Right atrium auricular region (tissue), 2 donors: Measurements from ENCODE around the gene CMKLR1. TPM values are rescaled to one million over a fixed set of nuclear protein-coding genes. Genes with fewer than 3 reads are reported as not detected.

Experiments
- DNase-seq: peaks from one replicate; pipeline ENCODE4 v3.0.0-alpha.2; 2019; ENCODE audit warnings: low spot score
- H3K27ac ChIP-seq, 2 donors: fragments of 200-600 bp; sonication (generic); 1 replicate in 1 of 2; 2 replicates in 1 of 2; pipeline ENCODE4 v1.5.1; 2016 to 2019
- H3K27me3 ChIP-seq, 2 donors: fragments of 200-600 bp; sonication (generic); one replicate each; pipeline versions ENCODE4 v1.5.1 to v1.6.0; 2017 to 2019
- H3K36me3 ChIP-seq: fragments of 200-600 bp; sonication (generic); one replicate; pipeline ENCODE4 v1.5.1; 2016
- H3K4me1 ChIP-seq, 2 donors: fragments of 200-600 bp; sonication (generic); one replicate each; pipeline versions ENCODE4 v1.5.1 to v1.6.0; 2017 to 2019
- H3K4me3 ChIP-seq, 2 donors: fragments of 200-600 bp; sonication (generic); 1 replicate in 1 of 2; 2 replicates in 1 of 2; pipeline ENCODE4 v1.5.1; 2017 to 2019; ENCODE audit warnings: mild to moderate bottlenecking in 1 of 2, moderate library complexity in 1 of 2
- H3K9me3 ChIP-seq, 2 donors: fragments of 200-600 bp; sonication (generic); one replicate each; pipeline ENCODE4 v1.5.1; 2019
- CTCF ChIP-seq, 2 donors: fragments of 200-600 bp; sonication (generic); IDR thresholded peaks; one replicate each; pipeline ENCODE4 v1.5.1; 2019; ENCODE audit warnings: antibody characterized with exemption in 2 of 2
- total RNA-seq, 2 donors: library from RNA; depleted of rRNA; stranded (reverse); fragments of >200 nt; gene quantifications; one replicate each; pipeline ENCODE4 v1.1.0, GENCODE V29; 2016

The CMKLR1 gene
- total RNA-seq, 2 donors from 2014 or later, result 6.2 to 11.0 TPM

- no peaks in the 10 kb centered on the region for H3K4me1 ChIP-seq
- DNase-seq, result no peak
- no peaks in the 10 kb centered on the region for H3K36me3 ChIP-seq
- no peak for TF ChIP-seq CTCF (IDR thresholded peaks at IDR 0.05)
- no peak overlapping the region for H3K4me3 ChIP-seq
- no peaks in the 10 kb centered on the region for H3K9me3 ChIP-seq
- H3K27me3 ChIP-seq, result no peaks in the 10 kb centered on the region
- H3K27ac ChIP-seq, result no peak overlapping the region
Observed at GRCh38 chr12:108253540-108253939, 85.6 kb downstream of the CMKLR1 start.

GRCh38 chr12:108252523-108252922 is 86.6 kb downstream of the CMKLR1 start:
- Histone ChIP-seq H3K36me3 (no peaks in the 10 kb centered on the region), H3K27ac (no peak overlapping the region), H3K4me3 (no peak overlapping the region), H3K4me1 (no peaks in the 10 kb centered on the region), H3K9me3 (no peaks in the 10 kb centered on the region), H3K27me3 (no peaks in the 10 kb centered on the region)
- no peak for DNase-seq
- no peak for TF ChIP-seq CTCF (IDR thresholded peaks at IDR 0.05)

- no peaks in the 10 kb centered on the region for H3K4me1 ChIP-seq
- H3K4me3 ChIP-seq, result no peak overlapping the region
- no peaks in the 10 kb centered on the region for H3K27me3 ChIP-seq
- H3K9me3 ChIP-seq, result no peaks in the 10 kb centered on the region
- no peak for TF ChIP-seq CTCF (IDR thresholded peaks at IDR 0.05)
- no peak overlapping the region for H3K27ac ChIP-seq
- H3K36me3 ChIP-seq, result no peaks in the 10 kb centered on the region
- no peak for DNase-seq
Observed at GRCh38 chr12:108248011-108248410, 91.1 kb downstream of the CMKLR1 start.

- no peak for DNase-seq
- Histone ChIP-seq H3K27ac (no peak overlapping the region), H3K36me3 (no peaks in the 10 kb centered on the region), H3K4me3 (no peak overlapping the region), H3K4me1 (no peaks in the 10 kb centered on the region), H3K9me3 (no peaks in the 10 kb centered on the region), H3K27me3 (no peaks in the 10 kb centered on the region)
- TF ChIP-seq CTCF (IDR thresholded peaks at IDR 0.05), result no peak
Observed at GRCh38 chr12:108247130-108247529, 92.0 kb downstream of the CMKLR1 start.

- Histone ChIP-seq H3K36me3 (no peaks in the 10 kb centered on the region), H3K4me3 (no peak overlapping the region), H3K9me3 (peaks cover 0 to 6% of the 10 kb centered on the region in 2 donors), H3K4me1 (no peaks in the 10 kb centered on the region), H3K27me3 (no peaks in the 10 kb centered on the region), H3K27ac (no peak overlapping the region)
- no peak for TF ChIP-seq CTCF (IDR thresholded peaks at IDR 0.05)
- no peak for DNase-seq
Observed at GRCh38 chr12:108241986-108242703, 97.0 kb downstream of the CMKLR1 start.

- Histone ChIP-seq H3K4me1 (no peaks in the 10 kb centered on the region), H3K27ac (no peak overlapping the region), H3K36me3 (no peaks in the 10 kb centered on the region), H3K27me3 (no peaks in the 10 kb centered on the region), H3K9me3 (peaks cover 0 to 6% of the 10 kb centered on the region in 2 donors), H3K4me3 (no peak overlapping the region)
- no peak for TF ChIP-seq CTCF (IDR thresholded peaks at IDR 0.05)
- DNase-seq, result no peak
Observed at GRCh38 chr12:108240928-108241327, 98.2 kb downstream of the CMKLR1 start.
